GM12878 (cell line): ENCODE data around the gene TTC39C. TPM values are rescaled to one million over a fixed set of nuclear protein-coding genes. Genes with fewer than 3 reads are reported as not detected.

ENCODE experiments used
- ATAC-seq: fragments of 200-7000 bp; cut with Tn5 transposase; 3 replicates; pipeline ENCODE4 v1.9.1; 2020; ENCODE audit warnings: mild to moderate bottlenecking, moderate library complexity
- BruUV-seq: library from RNA; stranded (reverse); fragments of 400-500 nt; replicated peaks from 2 replicates; lab custom pipeline; 2021; lab: Mats Ljungman, UMichigan
- CTCF ChIA-PET: fragments of 300-600 bp; sonication (Branson Sonifier 250); formaldehyde crosslinking; extraction: SDS; loops from one replicate; lab custom pipeline; 2021; ENCODE audit warnings: inconsistent platforms; lab: Yijun Ruan, JAX
- POLR2A ChIA-PET: fragments of 350-600 bp; formaldehyde crosslinking; extraction: SDS; loops from one replicate; lab custom pipeline; 2021; ENCODE audit warnings: inconsistent platforms; lab: Charles Lee
- RAD21 ChIA-PET: fragments of 300-600 bp; sonication (Branson Sonifier 250); formaldehyde crosslinking; loops from one replicate; lab custom pipeline; 2023; ENCODE audit warnings: antibody characterized with exemption; ENCODE audit not compliant: unreplicated experiment; lab: Charles Lee
- SMC1A ChIA-PET: fragments of 300-600 bp; sonication (Branson Sonifier 250); formaldehyde crosslinking; loops from one replicate; lab custom pipeline; 2023; ENCODE audit not compliant: unreplicated experiment, uncharacterized antibody; lab: Charles Lee
- DNase-seq: peaks from one replicate; pipeline ENCODE4 v3.0.0-alpha.2; 2011; ENCODE audit warnings: low read depth, low spot score
- FAIRE-seq: peaks from 3 replicates; lab custom pipeline; 2011; peaks lifted over from hg19 to GRCh38; lab: Jason Lieb, UNC
- H2AFZ ChIP-seq: 2 replicates; pipeline ENCODE4 v1.6.0; 2011; ENCODE audit warnings: low read depth, low read length, control low read depth; ENCODE audit not compliant: control insufficient read depth
- H3K27ac ChIP-seq: 2 replicates; pipeline ENCODE4 v1.5.1; 2011; ENCODE audit warnings: control low read depth; ENCODE audit not compliant: control insufficient read depth, insufficient read depth
- H3K27me3 ChIP-seq, 2 experiments: replicated peaks in 1 of 2; 2 replicates each; pipeline versions ENCODE4 v1.6.0 to v1.6.1; 2011; ENCODE audit warnings: low read length in 1 of 2; ENCODE audit not compliant: control insufficient read depth in 2 of 2, insufficient read depth in 2 of 2
- H3K36me3 ChIP-seq, 2 experiments: 2 replicates each; pipeline ENCODE4 v1.5.1; 2011; ENCODE audit warnings: low read length in 1 of 2; ENCODE audit not compliant: control insufficient read depth in 2 of 2, insufficient read depth in 2 of 2
- H3K4me1 ChIP-seq: 2 replicates; pipeline ENCODE4 v1.6.1; 2011; ENCODE audit warnings: mild to moderate bottlenecking, low read length, moderate library complexity, mixed read lengths; ENCODE audit not compliant: control insufficient read depth, insufficient read depth
- H3K4me2 ChIP-seq: 2 replicates; pipeline ENCODE4 v1.6.0; 2011; ENCODE audit warnings: control low read depth; ENCODE audit not compliant: control insufficient read depth, insufficient read depth
- H3K4me3 ChIP-seq: fragments of 200-600 bp; sonication (generic); 2 replicates; pipeline ENCODE4 v1.5.1; 2016
- H3K79me2 ChIP-seq: 2 replicates; pipeline ENCODE4 v1.6.0; 2011; ENCODE audit warnings: low read length; ENCODE audit not compliant: control insufficient read depth, insufficient read depth
- H3K9ac ChIP-seq: 2 replicates; pipeline ENCODE4 v1.8.0; 2011; ENCODE audit warnings: low read length, control low read depth, mixed read lengths; ENCODE audit not compliant: control insufficient read depth, insufficient read depth
- H3K9me3 ChIP-seq: replicated peaks from 3 replicates; pipeline ENCODE4 v1.5.1; 2011; ENCODE audit warnings: mild to moderate bottlenecking, low read length; ENCODE audit not compliant: control insufficient read depth, insufficient read depth
- H4K20me1 ChIP-seq: 2 replicates; pipeline ENCODE4 v1.6.0; 2011; ENCODE audit not compliant: control insufficient read depth, insufficient read depth
- BCL3 ChIP-seq: IDR thresholded peaks from 2 replicates; pipeline ENCODE4 v1.6.1; 2011; ENCODE audit warnings: borderline replicate concordance, low read depth, mild to moderate bottlenecking, moderate library complexity, low read length; ENCODE audit not compliant: insufficient read depth, poor library complexity, severe bottlenecking
- CHD2 ChIP-seq: IDR thresholded peaks from 2 replicates; pipeline ENCODE4 v1.6.1; 2011; ENCODE audit warnings: low read depth, low read length, improper control_type of control experiment, borderline replicate concordance
- HDGF ChIP-seq: fragments of 450-650 bp; IDR thresholded peaks from 2 replicates; pipeline ENCODE4 v1.6.1; 2016; ENCODE audit warnings: antibody characterized with exemption
- IKZF2 ChIP-seq, 2 experiments: fragments of 450-650 bp; IDR thresholded peaks; 2 replicates each; pipeline ENCODE4 v1.6.1; 2017; ENCODE audit warnings: mild to moderate bottlenecking in 2 of 2, moderate library complexity in 2 of 2
- NFYB ChIP-seq: IDR thresholded peaks from 2 replicates; pipeline ENCODE4 v1.6.1; 2011; ENCODE audit warnings: low read depth, mild to moderate bottlenecking, low read length, improper control_type of control experiment, moderate library complexity; ENCODE audit not compliant: insufficient read depth
- RFX5 ChIP-seq: IDR thresholded peaks from 2 replicates; pipeline ENCODE4 v1.6.1; 2011; ENCODE audit warnings: low read depth, low read length, improper control_type of control experiment
- TCF7 ChIP-seq: IDR thresholded peaks from 2 replicates; pipeline ENCODE4 v1.6.1; 2014; ENCODE audit warnings: antibody characterized with exemption, borderline replicate concordance
- ZNF592 ChIP-seq: fragments of 450-650 bp; IDR thresholded peaks from 2 replicates; pipeline ENCODE4 v1.6.1; 2017; ENCODE audit warnings: mild to moderate bottlenecking, moderate library complexity
- ZZZ3 ChIP-seq: IDR thresholded peaks from 2 replicates; pipeline ENCODE4 v1.6.1; 2011; ENCODE audit warnings: low read depth; ENCODE audit not compliant: control insufficient read depth, insufficient read length
- WGBS: methylation state at CpG from one replicate; pipeline ENCODE4 v1.1.6; 2016; ENCODE audit warnings: low lambda C conversion rate; ENCODE audit not compliant: insufficient replicate concordance, insufficient coverage; ENCODE audit errors: missing lambda C conversion rate; 5-methylcytosine and 5-hydroxymethylcytosine counted together
- in situ Hi-C: fragments of 300-500 bp; cut with MboI; formaldehyde crosslinking; loops from 9 replicates; pipeline ENCODE4 v1.14.3; 2018; ENCODE audit warnings: mixed read lengths
- intact Hi-C: fragments of 100-400 bp; cut with micrococcal nuclease; formaldehyde crosslinking; loops from one replicate; pipeline ENCODE4 v1.14.2; 2022; ENCODE audit not compliant: unreplicated experiment
- polyA plus RNA-seq, 11 experiments: library from polyadenylated mRNA; depleted of rRNA in 4 of 11; unstranded in 6 of 11; stranded (reverse) in 5 of 11; fragments of >200 nt; fragmentation: Nextera tagmentation in 4 of 11; fragmentation: Illumina TruSeq in 1 of 11; extraction: Ambion mirVana in 4 of 11; extraction: Trizol in 1 of 11; gene quantifications; 1 replicate in 1 of 11; 2 replicates in 10 of 11; pipeline versions ENCODE4 v1.2.1 to v1.2.3, GENCODE V29; 2011 to 2016; ENCODE audit warnings: inconsistent platforms in 2 of 11, missing spikeins in 2 of 11, low read depth in 1 of 11
- total RNA-seq, 4 experiments: library from RNA; depleted of rRNA in 3 of 4; stranded (reverse); fragments of >200 nt in 3 of 4; fragmentation: Illumina TruSeq in 1 of 4; extraction: Trizol in 1 of 4; gene quantifications; 2 replicates each; pipeline versions ENCODE4 v1.2.1 to v1.2.3, GENCODE V29; 2013 to 2021

Gene TTC39C
- total and polyA plus RNA-seq, 10 of the 15 experiments (the other 5 are each of a cell fraction or from before 2014, with no cell fraction given): 21.1 to 91.0 (median 64.8) TPM

- ATAC-seq (no peak), DNase-seq (no peak)
- ChIA-PET RAD21 (no interaction called here), CTCF (interaction anchor here (1.1 kb wide), 1 partner anchor 49 kb away, joined by 4 read pairs; no protein-coding TSS in a partner anchor)
- in situ Hi-C loops: loop anchor here (10.0 kb wide), 1 partner anchor 503 kb away; no protein-coding TSS in a partner anchor
- Histone ChIP-seq H3K36me3 (peaks cover 0 to 6% of the 10 kb centered on the region in 2 experiments; a peak in 2 of 4 replicates), H3K4me2 (no peak overlapping the region), H3K9me3 (no peaks in the 10 kb centered on the region), H3K9ac (no peak overlapping the region), H4K20me1 (no peaks in the 10 kb centered on the region), H3K4me1 (no peaks in the 10 kb centered on the region)
- 54% methylated on average over 3 of the region's 3 CpGs for WGBS
- BruUV-seq: no TSS peak
- TF ChIP-seq ZZZ3: no peak
- no peak for TF ChIP-seq ZNF592
- TF ChIP-seq TCF7: no peak
- TF ChIP-seq HDGF: no peak
- no peak for TF ChIP-seq NFYB
- no peak for TF ChIP-seq BCL3
- no peak for TF ChIP-seq IKZF2 (IDR thresholded peaks at IDR 0.05)
- no peak for TF ChIP-seq CHD2
- TF ChIP-seq RFX5: no peak
- TF ChIP-seq, all 136 proteins: peak for 0
- Histone ChIP-seq H3K79me2 (no peaks in the 10 kb centered on the region), H2AFZ (no peak overlapping the region), H3K4me3 (no peak overlapping the region), H3K27me3 (no peaks in the 10 kb centered on the region), H3K27ac (no peak overlapping the region)
- FAIRE-seq: no peak
- ChIA-PET POLR2A (no interaction called here), SMC1A (no interaction called here)
- intact Hi-C loops: no loop called here
Measured at GRCh38 chr18:24127735-24128134, 113.2 kb downstream of the TTC39C start.
